HCT116 (cell line): ENCODE results near the gene SLC10A4. TPM values are rescaled to one million over a fixed set of nuclear protein-coding genes. Genes with fewer than 3 reads are reported as not detected.

Experiments used
- ATAC-seq: fragments of 200-7000 bp; cut with Tn5 transposase; 2 replicates; pipeline ENCODE4 v1.9.1; 2020; ENCODE audit warnings: mild to moderate bottlenecking, moderate library complexity
- BruUV-seq: library from RNA; stranded (reverse); fragments of 400-500 nt; replicated peaks from 2 replicates; lab custom pipeline; 2021; lab: Mats Ljungman, UMichigan
- CTCF ChIA-PET: fragments of 300-600 bp; sonication (Branson Sonifier 250); formaldehyde crosslinking; loops from one replicate; lab custom pipeline; 2021; ENCODE audit warnings: antibody characterized with exemption; lab: Charles Lee
- POLR2A ChIA-PET: fragments of 300-600, 350-600 bp; sonication (Branson Sonifier 250); formaldehyde crosslinking; loops from one replicate; lab custom pipeline; 2021; ENCODE audit warnings: antibody characterized with exemption; lab: Charles Lee
- RAD21 ChIA-PET, 2 experiments: fragments of 300-600 bp; sonication (Branson Sonifier 250); formaldehyde crosslinking; loops; one replicate each; lab custom pipeline; 2023; ENCODE audit warnings: low total read pairs in 2 of 2; ENCODE audit not compliant: uncharacterized antibody in 2 of 2, unreplicated experiment in 2 of 2, low non-redundant PET in 1 of 2; lab: Charles Lee
- DNase-seq: peaks from one replicate; pipeline ENCODE4 v3.0.0-alpha.2; 2010; ENCODE audit warnings: low read depth, low spot score
- H2AFZ ChIP-seq: fragments of 200-600 bp; shearing (Covaris generic), sonication (generic); 2 replicates; pipeline ENCODE4 v1.6.1; 2017; ENCODE audit warnings: low read depth, mixed run types, mixed read lengths, antibody characterized with exemption, low read length; ENCODE audit not compliant: poor library complexity, severe bottlenecking
- H3K27ac ChIP-seq: 2 replicates; pipeline ENCODE4 v1.5.1; 2012; ENCODE audit warnings: low read depth, low read length
- H3K27me3 ChIP-seq: fragments of 200-600 bp; sonication (generic); 2 replicates; pipeline ENCODE4 v1.6.1; 2016; ENCODE audit warnings: mixed run types, low read length, mixed read lengths; ENCODE audit not compliant: insufficient read depth
- H3K36me3 ChIP-seq, 2 experiments: fragments of 200-500 bp in 1 of 2; fragments of 200-600 bp in 1 of 2; sonication (Bioruptor generic) in 1 of 2; sonication (generic) in 1 of 2; 2 replicates each; pipeline versions ENCODE4 v1.5.1 to v1.6.1; 2014 to 2016; ENCODE audit warnings: low read length in 2 of 2, inconsistent platforms in 1 of 2, mixed read lengths in 1 of 2, mixed run types in 1 of 2; ENCODE audit not compliant: insufficient read depth in 2 of 2, control insufficient read depth in 1 of 2
- H3K4me1 ChIP-seq, 2 experiments: fragments of 200-600 bp in 1 of 2; sonication (generic) in 1 of 2; 2 replicates each; pipeline versions ENCODE4 v1.5.1 to v1.6.1; 2012 to 2017; ENCODE audit warnings: low read length in 2 of 2, inconsistent platforms in 1 of 2, mild to moderate bottlenecking in 1 of 2, mixed read lengths in 1 of 2, mixed run types in 1 of 2, moderate library complexity in 1 of 2; ENCODE audit not compliant: insufficient read depth in 2 of 2, control insufficient read depth in 1 of 2
- H3K4me2 ChIP-seq: fragments of 200-600 bp; sonication (generic); 2 replicates; pipeline ENCODE4 v1.6.1; 2017; ENCODE audit warnings: mixed run types, low read length, mixed read lengths
- H3K4me3 ChIP-seq, 2 experiments: fragments of 200-600 bp in 1 of 2; sonication (generic) in 1 of 2; replicated peaks in 1 of 2; 2 replicates each; pipeline ENCODE4 v1.5.1; 2011 to 2016; ENCODE audit warnings: low read length in 2 of 2, control low read depth in 1 of 2, low read depth in 1 of 2, mild to moderate bottlenecking in 1 of 2, mixed read lengths in 1 of 2, mixed run types in 1 of 2
- H3K79me2 ChIP-seq: fragments of 200-600 bp; sonication (generic); 2 replicates; pipeline ENCODE4 v1.6.1; 2017; ENCODE audit warnings: mild to moderate bottlenecking, mixed run types, low read length, moderate library complexity, mixed read lengths; ENCODE audit not compliant: insufficient read depth
- H3K9ac ChIP-seq: fragments of 200-600 bp; sonication (generic); 2 replicates; pipeline ENCODE4 v1.6.1; 2016; ENCODE audit warnings: low read length, mixed read lengths
- H3K9me2 ChIP-seq: fragments of 200-600 bp; sonication (generic), shearing (Covaris generic); 2 replicates; pipeline ENCODE4 v1.6.1; 2017; ENCODE audit warnings: mixed run types, mild to moderate bottlenecking, moderate library complexity; ENCODE audit not compliant: insufficient read depth
- H3K9me3 ChIP-seq, 2 experiments: fragments of 200-500 bp in 1 of 2; fragments of 200-600 bp in 1 of 2; sonication (Bioruptor generic) in 1 of 2; sonication (generic) in 1 of 2; 2 replicates each; pipeline ENCODE4 v1.6.1; 2014 to 2017; ENCODE audit warnings: low read length in 2 of 2, mixed read lengths in 2 of 2, inconsistent platforms in 1 of 2, low read depth in 1 of 2, mild to moderate bottlenecking in 1 of 2, mixed run types in 1 of 2, moderate library complexity in 1 of 2; ENCODE audit not compliant: control insufficient read depth in 1 of 2, insufficient read depth in 1 of 2
- H4K20me1 ChIP-seq: fragments of 200-600 bp; sonication (generic), shearing (Covaris generic); 2 replicates; pipeline ENCODE4 v1.6.1; 2017; ENCODE audit warnings: mixed run types, mild to moderate bottlenecking, moderate library complexity; ENCODE audit not compliant: insufficient read depth
- ATF3 ChIP-seq: IDR thresholded peaks from 2 replicates; pipeline ENCODE4 v1.6.1; 2012
- CEBPB ChIP-seq: IDR thresholded peaks from 2 replicates; pipeline ENCODE4 v1.6.1; 2012; ENCODE audit warnings: low read depth
- EGR1 ChIP-seq: IDR thresholded peaks from 2 replicates; pipeline ENCODE4 v1.6.1; 2012; ENCODE audit warnings: low read depth
- ELF1 ChIP-seq: IDR thresholded peaks from 2 replicates; pipeline ENCODE4 v1.6.1; 2012; ENCODE audit warnings: low read depth, borderline replicate concordance
- EZH2 ChIP-seq: fragments of 200-600 bp; sonication (generic); IDR thresholded peaks from 2 replicates; pipeline ENCODE4 v1.6.1; 2017; ENCODE audit warnings: antibody characterized with exemption, mixed run types
- EZH2phosphoT487 ChIP-seq: fragments of 200-600 bp; IDR thresholded peaks from 2 replicates; pipeline ENCODE4 v1.6.1; 2018; ENCODE audit warnings: antibody characterized with exemption, borderline replicate concordance
- FOSL1 ChIP-seq: IDR thresholded peaks from 2 replicates; pipeline ENCODE4 v1.6.1; 2012; ENCODE audit warnings: low read depth
- JUND ChIP-seq: IDR thresholded peaks from 2 replicates; pipeline ENCODE4 v1.6.1; 2012
- MAX ChIP-seq: IDR thresholded peaks from 2 replicates; pipeline ENCODE4 v1.6.1; 2012
- POLR2AphosphoS5 ChIP-seq: IDR thresholded peaks from 2 replicates; pipeline ENCODE4 v1.6.1; 2011; ENCODE audit warnings: mild to moderate bottlenecking, low read depth, low read length, moderate library complexity
- RAD21 ChIP-seq: IDR thresholded peaks from 2 replicates; pipeline ENCODE4 v1.6.1; 2012; ENCODE audit warnings: low read depth, mild to moderate bottlenecking
- SIN3A ChIP-seq: IDR thresholded peaks from 2 replicates; pipeline ENCODE4 v1.6.1; 2012; ENCODE audit warnings: low read depth
- SRF ChIP-seq: IDR thresholded peaks from 2 replicates; pipeline ENCODE4 v1.6.1; 2012; ENCODE audit warnings: low read depth
- TCF7L2 ChIP-seq: IDR thresholded peaks from 2 replicates; pipeline ENCODE4 v1.7.0; 2011; ENCODE audit warnings: borderline replicate concordance, inconsistent platforms; ENCODE audit not compliant: insufficient read depth, insufficient read length; ENCODE audit errors: extremely low read depth
- YY1 ChIP-seq: IDR thresholded peaks from 2 replicates; pipeline ENCODE4 v1.6.1; 2011; ENCODE audit warnings: low read length, low read depth, moderate library complexity, mild to moderate bottlenecking; ENCODE audit not compliant: insufficient replicate concordance; ENCODE audit errors: extremely low read depth
- ZBTB33 ChIP-seq: IDR thresholded peaks from 2 replicates; pipeline ENCODE4 v1.6.1; 2011; ENCODE audit warnings: mild to moderate bottlenecking, low read length, moderate library complexity; ENCODE audit not compliant: insufficient replicate concordance; ENCODE audit errors: extremely low read depth
- ZFX ChIP-seq: fragments of 450-650 bp; IDR thresholded peaks from 2 replicates; pipeline ENCODE4 v1.6.1; 2017
- ZNF274 ChIP-seq: fragments of 200-500 bp; sonication (Bioruptor generic); IDR thresholded peaks from 2 replicates; pipeline ENCODE4 v1.6.1; 2014; ENCODE audit warnings: mild to moderate bottlenecking, low read depth, low read length, inconsistent platforms
- intact Hi-C: fragments of 100-400 bp; cut with micrococcal nuclease; formaldehyde crosslinking; loops from 2 replicates; pipeline ENCODE4 v1.10.0; 2022
- total RNA-seq: library from RNA; stranded (reverse); gene quantifications from one replicate; pipeline ENCODE4 v1.2.1, GENCODE V29; 2021; ENCODE audit not compliant: unreplicated experiment

SLC10A4 gene
- total RNA-seq, 1 experiment from 2014 or later: 8.4 TPM

GRCh38 chr4:48470570-48470969 lies 12.6 kb upstream of the SLC10A4 start:
- DNase-seq: no peak
- Histone ChIP-seq H3K36me3 (no peaks in the 10 kb centered on the region), H3K4me1 (no peaks in the 10 kb centered on the region), H3K79me2 (no peaks in the 10 kb centered on the region), H3K4me2 (no peak overlapping the region)
- ATAC-seq: no peak
- TF ChIP-seq CEBPB (no peak), SRF (no peak)
- TF ChIP-seq, all 23 proteins: peak for 0
- BruUV-seq: no TSS peak
- Histone ChIP-seq H2AFZ (no peak overlapping the region), H3K27ac (no peak overlapping the region), H3K9me2 (no peaks in the 10 kb centered on the region), H4K20me1 (no peaks in the 10 kb centered on the region), H3K9me3 (no peaks in the 10 kb centered on the region), H3K9ac (no peak overlapping the region), H3K27me3 (no peaks in the 10 kb centered on the region), H3K4me3 (no peak overlapping the region)
- POLR2A ChIA-PET: no interaction called here
- CTCF ChIA-PET: no interaction called here
- RAD21 ChIA-PET: no interaction called here
- intact Hi-C loops: no loop called here

GRCh38 chr4:48472794-48473193 lies 10.3 kb upstream of the SLC10A4 start:
- no peaks in the 10 kb centered on the region for H3K9me3 ChIP-seq
- no peak overlapping the region for H3K4me2 ChIP-seq
- no peaks in the 10 kb centered on the region for H3K36me3 ChIP-seq
- H3K27ac ChIP-seq: no peak overlapping the region
- no peaks in the 10 kb centered on the region for H3K79me2 ChIP-seq
- H3K4me1 ChIP-seq: no peaks in the 10 kb centered on the region
- CTCF ChIA-PET: no interaction called here
- ATAC-seq: no peak
- no peak overlapping the region for H3K4me3 ChIP-seq
- no peak overlapping the region for H3K9ac ChIP-seq
- RAD21 ChIA-PET: no interaction called here
- H4K20me1 ChIP-seq: no peaks in the 10 kb centered on the region
- H2AFZ ChIP-seq: no peak overlapping the region
- POLR2A ChIA-PET: no interaction called here
- DNase-seq: no peak
- TF ChIP-seq ATF3 (no peak), EGR1 (no peak), CEBPB (no peak), SRF (no peak), ZNF274 (no peak), YY1 (no peak), TCF7L2 (no peak), EZH2 (no peak), FOSL1 (no peak), ZBTB33 (no peak), POLR2AphosphoS5 (no peak), JUND (no peak), EZH2phosphoT487 (no peak), RAD21 (no peak), SIN3A (no peak), ELF1 (no peak), MAX (no peak), ZFX (no peak)
- no TSS peak for BruUV-seq
- H3K27me3 ChIP-seq: no peaks in the 10 kb centered on the region
- no peaks in the 10 kb centered on the region for H3K9me2 ChIP-seq
- intact Hi-C loops: no loop called here
